ENCODE measurements around the gene KRT83. TPM values are rescaled to one million over a fixed set of nuclear protein-coding genes. Genes with fewer than 3 reads are reported as not detected.

Gene KRT83
- total RNA-seq, result not detected

DNA sequence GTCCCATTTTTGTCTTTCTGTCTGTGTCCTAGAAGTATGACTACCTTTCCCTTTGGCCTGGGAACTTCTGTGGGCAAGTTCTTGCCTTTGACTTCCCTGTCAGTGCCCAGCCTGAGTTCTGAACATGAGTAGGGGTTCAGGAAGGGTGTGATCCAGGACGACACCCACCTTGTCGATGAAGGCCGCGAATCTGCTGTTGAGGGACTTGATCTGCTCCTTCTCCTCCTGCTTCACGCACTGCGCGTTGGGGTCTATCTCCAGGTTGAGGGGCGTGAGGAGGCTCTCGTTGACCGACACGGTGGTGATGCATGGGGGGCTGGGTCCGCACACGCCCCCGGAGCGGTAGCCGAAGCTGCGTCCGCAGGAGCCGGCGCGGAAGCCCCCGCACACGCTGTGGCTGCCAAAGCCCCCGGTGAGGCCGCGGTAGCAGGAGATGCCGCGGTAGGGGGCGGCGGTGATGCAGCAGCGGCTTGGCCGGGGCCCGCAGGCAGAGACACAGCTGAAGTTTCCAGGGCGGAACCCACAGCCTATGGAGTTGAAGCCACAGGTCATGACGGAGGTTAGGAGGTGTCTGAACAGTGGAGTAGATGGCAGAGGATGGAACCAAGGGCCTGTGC, at the start of gene KRT83:
TSS of gene KRT83 (minus strand) at position 615 of the 617 bp plus-strand sequence. CDS start at position 552, 63 bp downstream.
- H3K27me3 ChIP-seq, result peaks cover 0 to 8% (median 2%) of the 10 kb centered on the region in 4 donors
- DNase-seq, result peak in 1 of 2 donors; percentile 68
- H3K36me3 ChIP-seq, result no peaks in the 10 kb centered on the region
- no peak within 1 kb of the TSS for H3K27ac ChIP-seq
- TF ChIP-seq EP300 (IDR thresholded peaks at IDR 0.05) (no peak), POLR2AphosphoS5 (IDR thresholded peaks at IDR 0.05) (no peak), POLR2A (IDR thresholded peaks at IDR 0.05) (no peak)
- TF ChIP-seq, protein P1, sequence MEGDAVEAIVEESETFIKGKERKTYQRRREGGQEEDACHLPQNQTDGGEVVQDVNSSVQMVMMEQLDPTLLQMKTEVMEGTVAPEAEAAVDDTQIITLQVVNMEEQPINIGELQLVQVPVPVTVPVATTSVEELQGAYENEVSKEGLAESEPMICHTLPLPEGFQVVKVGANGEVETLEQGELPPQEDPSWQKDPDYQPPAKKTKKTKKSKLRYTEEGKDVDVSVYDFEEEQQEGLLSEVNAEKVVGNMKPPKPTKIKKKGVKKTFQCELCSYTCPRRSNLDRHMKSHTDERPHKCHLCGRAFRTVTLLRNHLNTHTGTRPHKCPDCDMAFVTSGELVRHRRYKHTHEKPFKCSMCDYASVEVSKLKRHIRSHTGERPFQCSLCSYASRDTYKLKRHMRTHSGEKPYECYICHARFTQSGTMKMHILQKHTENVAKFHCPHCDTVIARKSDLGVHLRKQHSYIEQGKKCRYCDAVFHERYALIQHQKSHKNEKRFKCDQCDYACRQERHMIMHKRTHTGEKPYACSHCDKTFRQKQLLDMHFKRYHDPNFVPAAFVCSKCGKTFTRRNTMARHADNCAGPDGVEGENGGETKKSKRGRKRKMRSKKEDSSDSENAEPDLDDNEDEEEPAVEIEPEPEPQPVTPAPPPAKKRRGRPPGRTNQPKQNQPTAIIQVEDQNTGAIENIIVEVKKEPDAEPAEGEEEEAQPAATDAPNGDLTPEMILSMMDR (IDR thresholded peaks at IDR 0.05), result no peak
- no peaks in the 10 kb centered on the region for H3K9me3 ChIP-seq
- no peaks in the 10 kb centered on the region for H3K4me1 ChIP-seq
- 70 to 74% methylated on average over 23 to 30 of the region's 35 CpGs for WGBS, 2 donors
- H3K4me3 ChIP-seq, result no peak within 1 kb of the TSS
- no peak for ATAC-seq (ENCODE audit: low FRiP score in 2 of 2)

DNA sequence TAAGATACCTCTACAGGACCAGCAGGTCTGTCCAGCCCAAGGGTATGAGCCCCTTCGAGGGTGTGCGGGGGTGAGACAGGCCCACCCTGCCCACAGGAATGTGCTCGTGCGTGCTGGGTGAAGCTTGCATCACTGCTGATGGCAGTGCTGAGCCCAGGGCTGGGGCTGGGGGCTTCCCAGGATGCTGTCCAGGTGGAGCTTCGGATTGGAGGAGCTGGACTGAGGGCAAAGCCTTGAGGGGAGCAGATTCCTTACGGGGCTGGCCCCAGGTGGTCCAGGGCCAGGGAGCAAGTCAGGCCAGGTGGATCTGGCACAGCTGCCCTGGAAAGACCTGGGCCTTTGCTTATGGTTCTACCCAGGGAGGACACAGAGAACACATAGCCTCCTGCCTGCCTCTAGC, 48.6 kb upstream of the KRT83 start:
- no peaks in the 10 kb centered on the region for H3K27me3 ChIP-seq
- peak in 1 of 2 donors; percentile 50 for DNase-seq
- TF ChIP-seq POLR2AphosphoS5 (IDR thresholded peaks at IDR 0.05) (no peak), EP300 (IDR thresholded peaks at IDR 0.05) (no peak), POLR2A (IDR thresholded peaks at IDR 0.05) (no peak)
- TF ChIP-seq, protein P1 (IDR thresholded peaks at IDR 0.05), result no peak
- H3K4me3 ChIP-seq, result no peak overlapping the region
- no peak overlapping the region for H3K27ac ChIP-seq
- WGBS, 2 donors, result 64 to 89% methylated on average over 5 to 6 of the region's 6 CpGs
- no peaks in the 10 kb centered on the region for H3K4me1 ChIP-seq
- no peaks in the 10 kb centered on the region for H3K36me3 ChIP-seq
- no peak for ATAC-seq (ENCODE audit: low FRiP score in 2 of 2)
- no peaks in the 10 kb centered on the region for H3K9me3 ChIP-seq

- ATAC-seq (ENCODE audit: low FRiP score in 2 of 2), result no peak
- Histone ChIP-seq H3K4me1 (no peaks in the 10 kb centered on the region), H3K27me3 (no peaks in the 10 kb centered on the region), H3K36me3 (no peaks in the 10 kb centered on the region), H3K9me3 (no peaks in the 10 kb centered on the region), H3K27ac (no peak overlapping the region), H3K4me3 (no peak overlapping the region)
- DNase-seq, result no peak
- no peak for TF ChIP-seq POLR2A (IDR thresholded peaks at IDR 0.05)
- TF ChIP-seq, protein P1 (IDR thresholded peaks at IDR 0.05), result no peak
- no peak for TF ChIP-seq POLR2AphosphoS5 (IDR thresholded peaks at IDR 0.05)
- TF ChIP-seq EP300 (IDR thresholded peaks at IDR 0.05), result no peak
- 71 to 100% methylated on average over 3 of the region's 3 CpGs for WGBS, 2 donors
Measured at GRCh38 chr12:52369211-52369610, 48.0 kb upstream of the KRT83 start.

DNA sequence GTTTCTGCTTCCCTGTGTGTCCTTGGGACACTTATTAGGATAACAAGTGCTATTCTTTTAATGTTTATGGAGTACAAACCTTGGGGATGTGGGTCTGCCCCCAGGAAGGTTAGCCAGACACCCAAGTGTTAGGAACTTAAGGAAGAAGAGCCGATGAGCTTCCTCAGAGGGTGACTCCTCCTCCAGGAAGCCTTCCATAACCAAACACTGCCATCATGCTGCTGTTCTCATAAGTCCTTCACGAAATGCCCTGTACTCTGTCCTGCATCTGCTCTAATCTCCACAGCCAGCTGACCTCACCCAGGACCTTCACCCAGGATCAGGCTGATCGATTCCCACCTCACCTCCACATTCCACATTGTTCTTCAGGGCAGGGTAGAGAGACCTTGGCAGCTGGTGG, 47.3 kb upstream of the KRT83 start:
- no peak for TF ChIP-seq POLR2A (IDR thresholded peaks at IDR 0.05)
- TF ChIP-seq POLR2AphosphoS5 (IDR thresholded peaks at IDR 0.05), result no peak
- TF ChIP-seq EP300 (IDR thresholded peaks at IDR 0.05), result no peak
- TF ChIP-seq, protein P1 (IDR thresholded peaks at IDR 0.05), result no peak
- DNase-seq (no peak), ATAC-seq (ENCODE audit: low FRiP score in 2 of 2) (no peak)
- Histone ChIP-seq H3K36me3 (no peaks in the 10 kb centered on the region), H3K27ac (no peak overlapping the region), H3K4me3 (no peak overlapping the region), H3K4me1 (no peaks in the 10 kb centered on the region), H3K27me3 (no peaks in the 10 kb centered on the region), H3K9me3 (no peaks in the 10 kb centered on the region)
- 78 to 81% methylated on average over 3 of the region's 3 CpGs for WGBS, 2 donors

DNA sequence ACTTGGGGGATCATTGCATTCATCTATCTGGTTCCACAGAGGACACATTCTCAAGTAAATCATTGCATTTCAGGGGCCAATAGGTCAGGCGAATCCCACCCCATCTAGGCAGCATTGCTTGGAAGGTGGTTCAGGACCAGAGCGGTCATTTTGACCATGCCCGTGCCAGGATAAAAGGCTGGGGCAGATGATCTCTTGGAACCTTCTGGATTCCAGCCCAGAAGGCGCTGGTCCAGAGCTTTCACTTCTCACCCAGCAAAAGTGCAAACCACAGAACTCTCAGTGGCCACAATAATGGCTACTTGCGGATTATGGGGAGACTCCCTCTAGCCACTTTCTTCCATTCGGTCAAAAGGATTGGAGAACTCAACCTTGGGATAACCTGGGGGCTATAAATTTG, 46.7 kb upstream of the KRT83 start:
- no peak for DNase-seq
- Histone ChIP-seq H3K4me1 (no peaks in the 10 kb centered on the region), H3K9me3 (no peaks in the 10 kb centered on the region), H3K27ac (no peak overlapping the region), H3K36me3 (no peaks in the 10 kb centered on the region), H3K27me3 (no peaks in the 10 kb centered on the region), H3K4me3 (no peak overlapping the region)
- no peak for ATAC-seq (ENCODE audit: low FRiP score in 2 of 2)
- no peak for TF ChIP-seq POLR2AphosphoS5 (IDR thresholded peaks at IDR 0.05)
- no peak for TF ChIP-seq POLR2A (IDR thresholded peaks at IDR 0.05)
- TF ChIP-seq, protein P1 (IDR thresholded peaks at IDR 0.05), result no peak
- TF ChIP-seq EP300 (IDR thresholded peaks at IDR 0.05), result no peak
- WGBS, 2 donors, result 78 to 87% methylated on average over 3 to 6 of the region's 6 CpGs
